ENCODE results near the gene ADAP1. TPM values are rescaled to one million over a fixed set of nuclear protein-coding genes. Genes with fewer than 3 reads are reported as not detected.
"Not testable (repeated sequence)": the region's sequence is repeated elsewhere in the genome, so short reads cannot be mapped to it uniquely, and the experiment has no call there.

The ADAP1 gene
- total RNA-seq, 1 donor from 2014 or later: 11.9 TPM

DNA sequence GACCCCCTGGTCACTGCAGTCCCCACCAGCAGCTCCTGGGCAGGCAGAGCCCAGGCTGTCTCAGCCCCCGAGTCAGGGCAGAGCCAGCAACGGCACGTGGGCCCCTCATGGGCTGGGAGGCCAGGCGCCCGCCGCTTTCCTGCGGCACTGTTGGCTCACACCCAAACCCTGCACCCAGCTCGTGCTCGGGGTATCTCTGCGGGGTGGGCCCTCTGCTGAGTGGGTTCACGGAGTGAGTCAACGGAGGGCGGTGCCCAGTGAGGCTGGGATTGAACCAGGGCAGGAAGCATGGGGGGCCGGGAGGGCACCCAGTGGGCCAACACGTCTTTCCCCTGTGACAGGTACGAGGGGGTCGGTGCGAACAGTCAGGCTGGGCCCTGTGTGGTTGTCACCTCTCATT, 28.9 kb downstream of the ADAP1 start:
- peak; percentile 20 for DNase-seq
- no peak overlapping the region for H3K27ac Mint-ChIP-seq
- TF ChIP-seq, protein P1, sequence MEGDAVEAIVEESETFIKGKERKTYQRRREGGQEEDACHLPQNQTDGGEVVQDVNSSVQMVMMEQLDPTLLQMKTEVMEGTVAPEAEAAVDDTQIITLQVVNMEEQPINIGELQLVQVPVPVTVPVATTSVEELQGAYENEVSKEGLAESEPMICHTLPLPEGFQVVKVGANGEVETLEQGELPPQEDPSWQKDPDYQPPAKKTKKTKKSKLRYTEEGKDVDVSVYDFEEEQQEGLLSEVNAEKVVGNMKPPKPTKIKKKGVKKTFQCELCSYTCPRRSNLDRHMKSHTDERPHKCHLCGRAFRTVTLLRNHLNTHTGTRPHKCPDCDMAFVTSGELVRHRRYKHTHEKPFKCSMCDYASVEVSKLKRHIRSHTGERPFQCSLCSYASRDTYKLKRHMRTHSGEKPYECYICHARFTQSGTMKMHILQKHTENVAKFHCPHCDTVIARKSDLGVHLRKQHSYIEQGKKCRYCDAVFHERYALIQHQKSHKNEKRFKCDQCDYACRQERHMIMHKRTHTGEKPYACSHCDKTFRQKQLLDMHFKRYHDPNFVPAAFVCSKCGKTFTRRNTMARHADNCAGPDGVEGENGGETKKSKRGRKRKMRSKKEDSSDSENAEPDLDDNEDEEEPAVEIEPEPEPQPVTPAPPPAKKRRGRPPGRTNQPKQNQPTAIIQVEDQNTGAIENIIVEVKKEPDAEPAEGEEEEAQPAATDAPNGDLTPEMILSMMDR (IDR thresholded peaks at IDR 0.05): no peak
- CTCF ChIA-PET: no interaction called here
- H3K27me3 Mint-ChIP-seq: no peaks in the 10 kb centered on the region
- ATAC-seq (ENCODE audit: low read depth): no peak
- H3K4me1 Mint-ChIP-seq: peaks cover 58% of the 10 kb centered on the region
- intact Hi-C loops (cut with micrococcal nuclease): no loop called here
- no peaks in the 10 kb centered on the region for H3K9me3 Mint-ChIP-seq
- POLR2A ChIA-PET: interaction anchor here (1.4 kb wide), 1 partner anchor 16 kb away, joined by 5 read pairs; no protein-coding TSS in a partner anchor
- H3K36me3 Mint-ChIP-seq (ENCODE audit: low read depth): no peaks in the 10 kb centered on the region
- H3K4me3 Mint-ChIP-seq: no peak overlapping the region

DNA sequence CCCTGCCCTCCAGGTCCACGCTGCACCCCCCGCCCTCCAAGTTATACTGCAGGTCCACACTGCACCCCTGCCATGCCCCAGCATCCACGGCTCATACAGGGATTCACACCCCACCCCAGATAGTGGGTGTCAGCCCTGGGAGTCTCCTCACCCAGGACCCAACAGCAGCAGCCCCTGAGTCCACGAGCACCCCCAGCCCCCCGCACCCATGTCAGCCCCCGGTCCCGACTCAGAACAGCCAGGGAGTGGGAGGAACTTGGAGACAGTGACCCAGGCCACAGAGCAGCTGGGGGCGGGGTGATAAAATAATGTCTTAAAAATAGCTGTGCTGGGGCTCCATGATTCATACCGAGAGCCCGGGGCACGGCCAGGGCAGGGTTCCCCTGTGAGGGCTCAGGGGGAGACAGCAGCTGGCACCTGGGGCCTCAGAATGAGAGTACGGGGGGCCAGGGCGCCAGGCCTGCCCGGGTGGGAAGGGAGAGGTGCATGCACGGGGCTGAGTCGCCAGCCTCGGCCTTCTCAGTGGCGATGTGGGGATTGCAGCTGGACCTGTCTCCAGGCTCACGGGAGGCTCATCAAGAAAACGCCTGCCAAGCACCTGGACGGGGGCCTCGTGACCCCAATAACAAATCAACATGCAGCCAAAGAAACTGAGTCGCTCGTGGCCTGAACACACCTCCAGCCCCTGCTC, 29.8 kb downstream of the ADAP1 start:
- ChIA-PET POLR2A (interaction anchor here (0.6 to 1.4 kb wide), 7 partner anchors 10 to 233 kb away, joined by 3 to 7 read pairs (median 4); partner anchors contain the start of gene COX19), CTCF (no interaction called here)
- ATAC-seq (ENCODE audit: low read depth) (peak; percentile 49), DNase-seq (peak; percentile 56)
- Mint-ChIP-seq H3K9me3 (no peaks in the 10 kb centered on the region), H3K27me3 (no peaks in the 10 kb centered on the region), H3K4me1 (peaks cover 55% of the 10 kb centered on the region), H3K36me3 (ENCODE audit: low read depth) (no peaks in the 10 kb centered on the region), H3K4me3 (peak overlapping the region; percentile 64), H3K27ac (no peak overlapping the region)
- TF ChIP-seq, protein P1 (IDR thresholded peaks at IDR 0.05): no peak
- intact Hi-C loops (cut with micrococcal nuclease): loop anchor here (5.0 kb wide), 2 partner anchors 218 to 238 kb away; partner anchors contain the start of gene ZFAND2A

DNA sequence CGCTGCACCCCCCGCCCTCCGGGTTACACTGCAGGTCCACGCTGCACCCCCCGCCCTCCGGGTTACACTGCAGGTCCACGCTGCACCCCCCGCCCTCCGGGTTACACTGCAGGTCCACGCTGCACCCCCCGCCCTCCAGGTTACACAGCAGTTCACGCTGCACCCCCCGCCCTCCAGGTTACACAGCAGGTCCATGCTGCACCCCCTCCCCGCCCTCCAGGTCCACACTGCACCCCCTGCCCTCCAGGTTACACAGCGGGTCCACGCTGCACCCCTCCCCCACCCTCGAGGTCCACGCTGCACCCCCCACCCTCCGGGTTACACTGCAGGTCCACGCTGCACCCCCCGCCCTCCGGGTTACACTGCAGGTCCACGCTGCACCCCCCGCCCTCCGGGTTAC, 30.4 kb downstream of the ADAP1 start:
- peaks cover 48% of the 10 kb centered on the region for H3K4me1 Mint-ChIP-seq
- CTCF ChIA-PET: interaction anchor here (1.3 kb wide), 2 partner anchors 14 to 30 kb away, joined by 4 to 6 read pairs; no protein-coding TSS in a partner anchor
- not testable (repeated sequence) for H3K9me3 Mint-ChIP-seq; H3K4me3 Mint-ChIP-seq; H3K27me3 Mint-ChIP-seq; ATAC-seq (ENCODE audit: low read depth); H3K27ac Mint-ChIP-seq; H3K36me3 Mint-ChIP-seq (ENCODE audit: low read depth); DNase-seq
- intact Hi-C loops (cut with micrococcal nuclease): loop anchor here (5.0 kb wide), 2 partner anchors 218 to 238 kb away; partner anchors contain the start of gene ZFAND2A
- POLR2A ChIA-PET: interaction anchor here (1.0 to 2.9 kb wide), 6 partner anchors 11 to 51 kb away, joined by 4 to 28 read pairs (median 8); partner anchors contain the start of gene COX19

DNA sequence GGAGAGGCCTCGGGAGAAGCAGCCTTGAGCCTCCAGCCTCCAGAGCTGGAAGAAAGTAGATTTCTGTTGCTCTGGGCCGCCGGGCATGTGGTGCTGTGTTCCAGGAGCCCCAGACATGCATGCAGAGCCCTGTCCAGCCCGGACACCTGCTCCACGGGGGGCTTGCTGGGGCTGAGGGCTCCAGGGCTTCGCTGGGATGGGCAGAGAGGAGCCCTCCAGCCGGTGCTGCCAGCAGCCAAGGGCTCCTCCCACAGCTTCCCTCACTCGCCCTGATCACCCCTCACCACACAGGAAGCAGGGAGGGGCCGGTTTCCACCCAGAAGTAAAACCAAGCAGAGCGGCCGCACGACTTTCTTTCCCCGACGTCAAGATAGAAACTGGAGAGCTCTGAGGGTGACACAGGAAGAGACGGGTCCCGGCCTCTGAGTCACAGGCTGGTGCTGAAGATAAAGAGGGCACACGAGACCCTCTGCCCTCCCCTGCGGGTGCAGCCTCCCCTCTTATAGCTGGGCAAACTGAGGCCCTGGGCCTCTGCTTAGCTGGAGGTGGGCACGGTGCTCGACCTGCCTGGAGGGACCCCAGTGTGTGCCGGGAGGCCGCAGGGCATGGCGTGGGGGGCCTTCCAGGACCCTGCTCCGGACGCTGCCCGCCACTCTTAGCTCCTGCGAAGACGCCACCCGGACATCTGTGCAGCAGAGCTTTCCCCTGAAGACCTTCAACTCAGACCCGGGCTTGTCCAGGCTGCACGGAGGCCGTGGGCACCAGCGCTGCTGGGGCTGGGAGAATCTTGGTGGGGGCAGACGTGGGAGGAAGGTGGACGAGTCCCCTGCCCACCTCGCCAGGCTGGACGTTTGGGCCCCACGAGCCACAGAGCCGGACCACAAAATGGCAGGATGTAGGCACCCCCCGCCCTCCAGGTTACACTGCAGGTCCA, 31.1 kb downstream of the ADAP1 start:
- POLR2A ChIA-PET: interaction anchor here (0.5 to 2.9 kb wide), 11 partner anchors 8 to 111 kb away, joined by 3 to 28 read pairs (median 4); partner anchors contain the start of gene COX19
- Mint-ChIP-seq H3K36me3 (ENCODE audit: low read depth) (no peaks in the 10 kb centered on the region), H3K27ac (peak overlapping the region; percentile 84), H3K27me3 (no peaks in the 10 kb centered on the region), H3K4me3 (peak overlapping the region; percentile 77), H3K4me1 (peaks cover 42% of the 10 kb centered on the region), H3K9me3 (no peaks in the 10 kb centered on the region)
- ATAC-seq (ENCODE audit: low read depth) (peak; percentile 85), DNase-seq (peak; percentile 72)
- intact Hi-C loops (cut with micrococcal nuclease): loop anchor here (1.0 to 5.0 kb wide), 10 partner anchors 13 to 239 kb away; partner anchors contain the start of genes COX19, DNAAF5, GET4 and PRKAR1B
- TF ChIP-seq, protein P1 (IDR thresholded peaks at IDR 0.05): no peak
- CTCF ChIA-PET: interaction anchor here (1.0 to 1.3 kb wide), 3 partner anchors 13 to 70 kb away, joined by 3 to 6 read pairs (median 4); no protein-coding TSS in a partner anchor
